ENCODE measurements around the gene MYH15. TPM values are rescaled to one million over a fixed set of nuclear protein-coding genes. Genes with fewer than 3 reads are reported as not detected.

Gene MYH15
- total and polyA plus RNA-seq, 2 of the 4 experiments (the other 2 are of a cell fraction), result 0.10 to 0.36 TPM

- CTCF ChIA-PET, result no interaction called here
- TF ChIP-seq RCOR1 (IDR thresholded peaks at IDR 0.05; ENCODE audit: insufficient replicate concordance, low read length) (no peak), MAZ (IDR thresholded peaks at IDR 0.05; ENCODE audit: borderline replicate concordance, low read depth, low read length) (no peak), USF2 (IDR thresholded peaks at IDR 0.05; ENCODE audit: low read depth, low read length) (no peak), RAD21 (IDR thresholded peaks at IDR 0.05; ENCODE audit: low read length) (no peak), FOS (IDR thresholded peaks at IDR 0.05; ENCODE audit: low read depth, low read length) (no peak), BHLHE40 (IDR thresholded peaks at IDR 0.05; ENCODE audit: low read depth, low read length) (no peak), CTCF (conservative IDR thresholded peaks at IDR 0.05; ENCODE audit: low read depth, low read length) (no peak), POLR2A (IDR thresholded peaks at IDR 0.05; ENCODE audit: low read depth, low read length) (no peak), MAFK (IDR thresholded peaks at IDR 0.05; ENCODE audit: low read depth, low read length) (no peak), CEBPB (IDR thresholded peaks at IDR 0.05; ENCODE audit: low read depth, low read length) (no peak), ELK1 (IDR thresholded peaks at IDR 0.05; ENCODE audit: borderline replicate concordance, low read depth, low read length) (no peak), CHD1 (IDR thresholded peaks at IDR 0.05; ENCODE audit: low read depth, low read length) (no peak), RFX5 (IDR thresholded peaks at IDR 0.05; ENCODE audit: low read depth, low read length) (no peak), NFE2L2 (IDR thresholded peaks at IDR 0.05; ENCODE audit: low read depth, low read length) (no peak), MXI1 (IDR thresholded peaks at IDR 0.05; ENCODE audit: borderline replicate concordance, low read depth, low read length) (no peak), SMC3 (IDR thresholded peaks at IDR 0.05; ENCODE audit: low read depth, low read length) (no peak)
- no CpG with 5 or more reads among the region's 3 CpGs for WGBS, 2 experiments (ENCODE audit: extremely low coverage in 2 of 2, insufficient read length in 1 of 2)
These were observed 1.1 kb downstream of the MYH15 start for GRCh38 chr3:108509263-108509662.

More at GRCh38 chr3:108509263-108509662, 1.1 kb downstream of the MYH15 start:
- Histone ChIP-seq H3K14ac (replicated peaks; ENCODE audit: low read depth, low read length) (no peak overlapping the region), H4K20me1 (ENCODE audit: insufficient read depth, low read length) (no peaks in the 10 kb centered on the region), H4K5ac (ENCODE audit: low read depth, low read length) (no peak overlapping the region), H2BK20ac (ENCODE audit: low read depth, low read length) (no peak overlapping the region), H2BK120ac (ENCODE audit: low read depth, low read length) (no peak overlapping the region), H4K8ac (ENCODE audit: low read depth in 2 of 2, low read length in 2 of 2) (no peak overlapping the region), H3K9me1 (ENCODE audit: insufficient read depth, low read length) (no peaks in the 10 kb centered on the region; the same call in 1 of the 2 replicates), H3K27ac (ENCODE audit: insufficient read depth, low read length) (no peak overlapping the region), H3K36me3 (ENCODE audit: control insufficient read depth, insufficient read depth, low read length) (no peaks in the 10 kb centered on the region), H2BK15ac (ENCODE audit: low read depth, low read length) (no peak overlapping the region), H2AK9ac (replicated peaks; ENCODE audit: low read depth, low read length, poor library complexity) (no peak overlapping the region), H3K23ac (ENCODE audit: low read depth, low read length) (no peak overlapping the region), H3K9me3 (ENCODE audit: control insufficient read depth, insufficient read depth, low read length) (no peaks in the 10 kb centered on the region), H2AFZ (replicated peaks; ENCODE audit: low read length, poor library complexity) (no peak overlapping the region), H3K4me2 (ENCODE audit: low read depth, low read length) (no peak overlapping the region), H3K18ac (ENCODE audit: low read depth, low read length) (no peak overlapping the region), H4K91ac (ENCODE audit: insufficient read depth, low read depth, low read length) (no peak overlapping the region), H2AK5ac (ENCODE audit: low read depth, low read length) (no peak overlapping the region), H3K4me1 (ENCODE audit: control insufficient read depth, insufficient read depth, low read length) (no peaks in the 10 kb centered on the region), H3K79me1 (ENCODE audit: low read depth in 1 of 2, low read length in 2 of 2) (no peaks in the 10 kb centered on the region), H3K4ac (ENCODE audit: low read depth, low read length) (no peak overlapping the region), H3K56ac (ENCODE audit: extremely low read depth, insufficient read depth, low read length) (no peak overlapping the region), H2BK5ac (ENCODE audit: low read depth, low read length, poor library complexity, severe bottlenecking) (no peak overlapping the region), H3K9ac (ENCODE audit: low read depth, low read length) (no peak overlapping the region), H3K27me3 (ENCODE audit: control insufficient read depth, insufficient read depth, low read length) (no peaks in the 10 kb centered on the region; the same call in 1 of the 2 replicates), H3K4me3 (ENCODE audit: insufficient read depth, low read depth, low read length) (no peak overlapping the region)
- in situ Hi-C loops (cut with MboI; ENCODE audit: low sequenced_read_pairs), result no loop called here
- dilution Hi-C loops (cut with HindIII; ENCODE audit: low sequenced_read_pairs, unreplicated experiment), result no loop called here
- DNase-seq (no peak), ATAC-seq (ENCODE audit: low read depth) (no peak)
- intact Hi-C loops (cut with micrococcal nuclease), result no loop called here
- no TSS peak for BruUV-seq (replicated peaks)
- POLR2A ChIA-PET (ENCODE audit: unreplicated experiment), result no interaction called here

Data from IMR-90 (cell line).